ENCODE data around the gene WDR59.
A peak's percentile ranks its signal among the peaks of the same experiment; 100 is the strongest.
"Not testable (repeated sequence)": the region's sequence is repeated elsewhere in the genome, so short reads cannot be mapped to it uniquely, and the experiment has no call there.

WDR59 gene

GRCh38 chr16:75011634-75012307 is 26.8 kb upstream of the WDR59 start:
- DNase-seq (ENCODE audit: low read depth) = peak; percentile 95

GRCh38 chr16:75010427-75010826 is 25.5 kb upstream of the WDR59 start:
- DNase-seq (ENCODE audit: low read depth) = no peak

GRCh38 chr16:75007443-75007842 is 22.5 kb upstream of the WDR59 start:
- no peak for DNase-seq (ENCODE audit: low read depth)

- no peak for DNase-seq (ENCODE audit: low read depth)
Measured at GRCh38 chr16:75005697-75006096, 20.8 kb upstream of the WDR59 start.

GRCh38 chr16:75004460-75004859 is 19.5 kb upstream of the WDR59 start:
- DNase-seq (ENCODE audit: low read depth) = no peak

- no peak for DNase-seq (ENCODE audit: low read depth)
Measured at GRCh38 chr16:75003931-75004330, 19.0 kb upstream of the WDR59 start.

GRCh38 chr16:75002474-75002873 is 17.6 kb upstream of the WDR59 start:
- DNase-seq (ENCODE audit: low read depth) = no peak

- DNase-seq (ENCODE audit: low read depth) = no peak
Measured at GRCh38 chr16:75000481-75001081, 15.7 kb upstream of the WDR59 start.

GRCh38 chr16:74999609-75000480 is 14.9 kb upstream of the WDR59 start:
- DNase-seq (ENCODE audit: low read depth) = no peak

- DNase-seq (ENCODE audit: low read depth) = no peak
Measured at GRCh38 chr16:74999219-74999608, 14.3 kb upstream of the WDR59 start.

- peak; percentile 89 for DNase-seq (ENCODE audit: low read depth)
Measured at GRCh38 chr16:74998481-74999218, 13.7 kb upstream of the WDR59 start, which contains the start of gene ZNRF1. Gene ZNRF1 (plus strand): TSS chr16:74999024. CDS start chr16:74999672, 648 bp downstream.

GRCh38 chr16:74997042-74997491 is 12.1 kb upstream of the WDR59 start:
- DNase-seq (ENCODE audit: low read depth) = no peak

GRCh38 chr16:74995986-74996385 is 11.1 kb upstream of the WDR59 start:
- no peak for DNase-seq (ENCODE audit: low read depth)

- no peak for DNase-seq (ENCODE audit: low read depth)
Measured at GRCh38 chr16:74991593-74992403, 6.9 kb upstream of the WDR59 start.

- no peak for DNase-seq (ENCODE audit: low read depth)
Measured at GRCh38 chr16:74991268-74991592, 6.3 kb upstream of the WDR59 start.

- DNase-seq (ENCODE audit: low read depth) = no peak
Measured at GRCh38 chr16:74990832-74991231, 5.9 kb upstream of the WDR59 start.

- DNase-seq (ENCODE audit: low read depth) = not testable (repeated sequence)
Measured at GRCh38 chr16:74989864-74990263, 4.9 kb upstream of the WDR59 start.

- DNase-seq (ENCODE audit: low read depth) = no peak
Measured at GRCh38 chr16:74987027-74987681, 2.2 kb upstream of the WDR59 start.

- no peak for DNase-seq (ENCODE audit: low read depth)
Measured at GRCh38 chr16:74984194-74984528, 762 bp downstream of the WDR59 start.

GRCh38 chr16:74982256-74982655 is 2.7 kb downstream of the WDR59 start:
- no peak for DNase-seq (ENCODE audit: low read depth)

- DNase-seq (ENCODE audit: low read depth) = no peak
Measured at GRCh38 chr16:74975591-74975990, 9.3 kb downstream of the WDR59 start.
